ENCODE measurements around the gene PPARD. TPM values are rescaled to one million over a fixed set of nuclear protein-coding genes. Genes with fewer than 3 reads are reported as not detected.

Gene PPARD
- total and polyA plus RNA-seq, 7 experiments from 2014 or later, result 7.3 to 47.1 (median 30.0) TPM

DNA sequence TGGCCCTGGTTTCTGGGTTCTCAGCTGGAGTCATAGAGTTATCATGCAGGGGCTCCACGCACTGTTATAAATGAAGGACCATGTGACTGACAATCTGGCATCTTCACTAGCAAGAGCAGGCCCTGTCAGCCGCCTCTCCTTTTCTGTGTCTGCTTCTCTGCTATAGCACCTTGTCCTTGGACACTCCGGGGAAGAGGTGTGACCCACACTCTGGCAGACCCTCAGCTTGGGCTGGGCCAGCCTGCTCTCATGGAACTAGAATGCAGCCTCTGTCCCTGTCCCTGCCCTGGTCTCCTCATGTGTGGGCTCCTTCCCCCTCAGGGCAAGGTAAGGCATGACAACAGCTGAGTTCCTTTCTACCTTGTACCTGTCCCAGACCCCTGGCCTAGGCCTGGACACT lies 98.8 kb downstream of the PPARD start:
- CTCF ChIA-PET, result no interaction called here
- Histone ChIP-seq H3K4me1 (ENCODE audit: control insufficient read depth in 2 of 2, insufficient read depth in 2 of 2, low read length in 2 of 2) (no peaks in the 10 kb centered on the region), H3K9me3 (ENCODE audit: control insufficient read depth in 2 of 3, low read length in 3 of 3) (no peaks in the 10 kb centered on the region), H3K4me3 (ENCODE audit: low read length) (no peak overlapping the region), H3K36me3 (ENCODE audit: control insufficient read depth in 2 of 3, insufficient read depth in 3 of 3, low read length in 3 of 3) (no peaks in the 10 kb centered on the region), H3K27ac (ENCODE audit: low read depth, low read length) (no peak overlapping the region), H3K27me3 (ENCODE audit: control insufficient read depth in 2 of 2, insufficient read depth in 2 of 2, low read length in 2 of 2) (no peaks in the 10 kb centered on the region)
- no peaks in the 10 kb centered on the region for H3K27me3 Mint-ChIP-seq
- no peaks in the 10 kb centered on the region for H3K9me3 Mint-ChIP-seq
- peaks cover 0 to 12% (median 5%) of the 10 kb centered on the region in 7 donors for H3K4me1 Mint-ChIP-seq
- DNase-seq (no peak), ATAC-seq (no peak)
- no peaks in the 10 kb centered on the region for H3K36me3 Mint-ChIP-seq
- intact Hi-C loops (cut with micrococcal nuclease), result loop anchor here in 1 of 2 donors (10.0 kb wide), 1 partner anchor 46 kb away; no protein-coding TSS in a partner anchor
- no peak overlapping the region for H3K4me3 Mint-ChIP-seq
- POLR2A ChIA-PET, result interaction anchor here (0.6 to 1.0 kb wide), 3 partner anchors 97 to 1241 kb away, joined by 3 to 5 read pairs (median 3); no protein-coding TSS in a partner anchor
- H3K27ac Mint-ChIP-seq, result no peak overlapping the region

GRCh38 chr6:35441642-35442041 lies 99.3 kb downstream of the PPARD start:
- Histone ChIP-seq H3K27ac (ENCODE audit: low read depth, low read length) (no peak overlapping the region), H3K9me3 (ENCODE audit: control insufficient read depth in 2 of 3, low read length in 3 of 3) (no peaks in the 10 kb centered on the region), H3K27me3 (ENCODE audit: control insufficient read depth in 2 of 2, insufficient read depth in 2 of 2, low read length in 2 of 2) (no peaks in the 10 kb centered on the region), H3K4me1 (ENCODE audit: control insufficient read depth in 2 of 2, insufficient read depth in 2 of 2, low read length in 2 of 2) (no peaks in the 10 kb centered on the region), H3K36me3 (ENCODE audit: control insufficient read depth in 2 of 3, insufficient read depth in 3 of 3, low read length in 3 of 3) (no peaks in the 10 kb centered on the region), H3K4me3 (ENCODE audit: low read length) (no peak overlapping the region)
- Mint-ChIP-seq H3K27me3 (no peaks in the 10 kb centered on the region), H3K4me1 (peaks cover 0 to 15% (median 5%) of the 10 kb centered on the region in 7 donors), H3K9me3 (no peaks in the 10 kb centered on the region), H3K27ac (no peak overlapping the region), H3K4me3 (no peak overlapping the region), H3K36me3 (no peaks in the 10 kb centered on the region)
- POLR2A ChIA-PET, result interaction anchor here (0.6 to 1.0 kb wide), 3 partner anchors 98 to 1241 kb away, joined by 3 to 5 read pairs (median 3); no protein-coding TSS in a partner anchor
- DNase-seq (no peak), ATAC-seq (no peak)
- intact Hi-C loops (cut with micrococcal nuclease), result loop anchor here in 1 of 2 donors (10.0 kb wide), 1 partner anchor 47 kb away; no protein-coding TSS in a partner anchor
- CTCF ChIA-PET, result no interaction called here

DNA sequence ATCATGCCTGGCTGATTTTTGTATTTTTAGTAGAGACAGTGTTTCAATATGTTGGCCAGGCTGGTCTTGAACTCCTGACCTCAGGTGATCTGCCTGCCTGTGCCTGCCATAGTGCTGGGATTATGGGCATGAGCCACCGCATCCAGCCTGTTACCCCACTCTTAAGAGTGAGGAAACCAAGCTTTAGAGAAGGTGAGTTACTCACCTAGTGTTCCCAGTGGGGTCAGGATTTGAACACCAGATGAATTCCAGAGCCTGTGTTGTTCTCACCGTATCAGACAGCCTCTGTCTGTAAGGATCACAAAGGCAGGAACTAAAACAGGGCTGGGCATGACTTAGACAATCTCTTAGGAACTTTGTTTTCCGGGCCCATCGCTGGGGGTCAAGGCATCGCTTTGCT lies 100.3 kb downstream of the PPARD start:
- Histone ChIP-seq H3K9me3 (ENCODE audit: control insufficient read depth in 2 of 3, low read length in 3 of 3) (no peaks in the 10 kb centered on the region), H3K36me3 (ENCODE audit: control insufficient read depth in 2 of 3, insufficient read depth in 3 of 3, low read length in 3 of 3) (no peaks in the 10 kb centered on the region), H3K27me3 (ENCODE audit: control insufficient read depth in 2 of 2, insufficient read depth in 2 of 2, low read length in 2 of 2) (no peaks in the 10 kb centered on the region), H3K27ac (ENCODE audit: low read depth, low read length) (no peak overlapping the region), H3K4me1 (ENCODE audit: control insufficient read depth in 2 of 2, insufficient read depth in 2 of 2, low read length in 2 of 2) (no peaks in the 10 kb centered on the region), H3K4me3 (ENCODE audit: low read length) (no peak overlapping the region)
- H3K4me3 Mint-ChIP-seq, result no peak overlapping the region
- CTCF ChIA-PET, result no interaction called here
- H3K27me3 Mint-ChIP-seq, result no peaks in the 10 kb centered on the region
- peaks cover 0 to 19% (median 5%) of the 10 kb centered on the region in 7 donors for H3K4me1 Mint-ChIP-seq
- DNase-seq (no peak), ATAC-seq (no peak)
- H3K9me3 Mint-ChIP-seq, result no peaks in the 10 kb centered on the region
- no peak overlapping the region for H3K27ac Mint-ChIP-seq
- no peaks in the 10 kb centered on the region for H3K36me3 Mint-ChIP-seq
- POLR2A ChIA-PET, result no interaction called here
- intact Hi-C loops (cut with micrococcal nuclease), result loop anchor here in 1 of 2 donors (10.0 kb wide), 1 partner anchor 48 kb away; no protein-coding TSS in a partner anchor

DNA sequence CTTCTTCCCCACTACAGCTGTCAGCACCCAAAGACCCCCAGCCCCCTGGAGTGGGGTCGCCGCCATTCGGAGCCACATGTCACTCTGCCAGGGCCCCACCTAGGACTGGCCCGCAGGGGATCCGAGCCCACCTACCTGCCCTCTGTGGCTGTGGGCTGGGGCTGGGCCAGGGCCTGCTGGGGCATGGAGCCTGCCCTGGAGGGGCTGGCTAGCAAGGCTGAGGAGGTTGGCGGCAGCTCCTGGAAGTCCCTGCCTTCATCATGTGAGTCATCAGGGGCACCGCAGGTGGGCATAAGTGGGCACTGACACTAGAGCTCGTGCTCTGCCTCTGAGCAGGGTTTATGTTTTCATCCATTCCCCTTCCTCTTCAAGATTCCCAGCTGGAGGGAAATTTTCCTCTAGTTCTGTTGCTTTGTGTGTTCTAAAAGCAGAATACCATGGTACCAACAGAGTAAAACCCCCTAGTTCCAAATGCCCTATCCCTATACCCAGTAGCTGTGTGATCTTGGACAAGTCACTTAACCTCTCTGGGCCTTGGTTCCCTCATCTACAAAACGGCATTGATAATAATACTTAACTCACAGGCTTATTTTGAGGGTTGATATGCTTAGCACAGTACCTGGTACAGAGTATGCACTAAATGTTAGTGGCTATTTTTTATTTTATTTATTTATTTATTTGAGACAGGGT lies 101.1 kb downstream of the PPARD start:
- ChIA-PET CTCF (no interaction called here), POLR2A (interaction anchor here (0.9 kb wide), 1 partner anchor 101 kb away, joined by 3 read pairs; the partner anchor contains the start of gene PPARD)
- Histone ChIP-seq H3K36me3 (ENCODE audit: control insufficient read depth in 2 of 3, insufficient read depth in 3 of 3, low read length in 3 of 3) (no peaks in the 10 kb centered on the region), H3K27ac (ENCODE audit: low read depth, low read length) (no peak overlapping the region), H3K4me1 (ENCODE audit: control insufficient read depth in 2 of 2, insufficient read depth in 2 of 2, low read length in 2 of 2) (no peaks in the 10 kb centered on the region), H3K27me3 (ENCODE audit: control insufficient read depth in 2 of 2, insufficient read depth in 2 of 2, low read length in 2 of 2) (no peaks in the 10 kb centered on the region), H3K4me3 (ENCODE audit: low read length) (no peak overlapping the region), H3K9me3 (ENCODE audit: control insufficient read depth in 2 of 3, low read length in 3 of 3) (no peaks in the 10 kb centered on the region)
- Mint-ChIP-seq H3K27ac (no peak overlapping the region), H3K36me3 (no peaks in the 10 kb centered on the region), H3K4me3 (no peak overlapping the region), H3K4me1 (peaks cover 0 to 22% (median 8%) of the 10 kb centered on the region in 7 donors), H3K9me3 (no peaks in the 10 kb centered on the region), H3K27me3 (no peaks in the 10 kb centered on the region)
- intact Hi-C loops (cut with micrococcal nuclease), result loop anchor here in 1 of 2 donors (10.0 kb wide), 1 partner anchor 49 kb away; no protein-coding TSS in a partner anchor
- ATAC-seq (no peak), DNase-seq (no peak)

GRCh38 chr6:35445691-35446090 lies 103.3 kb downstream of the PPARD start:
- CTCF ChIA-PET, result interaction anchor here (0.7 to 7.4 kb wide), 3 partner anchors 27 to 150 kb away, joined by 4 to 99 read pairs (median 4); partner anchors contain the start of gene PPARD
- Histone ChIP-seq H3K36me3 (ENCODE audit: control insufficient read depth in 2 of 3, insufficient read depth in 3 of 3, low read length in 3 of 3) (no peaks in the 10 kb centered on the region), H3K4me1 (ENCODE audit: control insufficient read depth in 2 of 2, insufficient read depth in 2 of 2, low read length in 2 of 2) (no peaks in the 10 kb centered on the region), H3K9me3 (ENCODE audit: control insufficient read depth in 2 of 3, low read length in 3 of 3) (no peaks in the 10 kb centered on the region), H3K27ac (ENCODE audit: low read depth, low read length) (no peak overlapping the region), H3K4me3 (ENCODE audit: low read length) (no peak overlapping the region), H3K27me3 (ENCODE audit: control insufficient read depth in 2 of 2, insufficient read depth in 2 of 2, low read length in 2 of 2) (no peaks in the 10 kb centered on the region)
- H3K4me3 Mint-ChIP-seq, result peak overlapping the region in 1 of 10 donors; percentile 50
- H3K36me3 Mint-ChIP-seq, result no peaks in the 10 kb centered on the region
- H3K27ac Mint-ChIP-seq, result peak overlapping the region in 3 of 9 donors; percentile 66 to 79 (median 67)
- H3K9me3 Mint-ChIP-seq, result no peaks in the 10 kb centered on the region
- no peak for ATAC-seq
- H3K27me3 Mint-ChIP-seq, result peaks cover 0 to 6% (median 0%) of the 10 kb centered on the region in 5 donors
- intact Hi-C loops (cut with micrococcal nuclease), result loop anchor here in 1 of 2 donors (10.0 kb wide), 1 partner anchor 51 kb away; no protein-coding TSS in a partner anchor
- peak in 1 of 9 donors; percentile 19 for DNase-seq
- POLR2A ChIA-PET, result no interaction called here
- peaks cover 0 to 33% (median 16%) of the 10 kb centered on the region in 7 donors for H3K4me1 Mint-ChIP-seq

DNA sequence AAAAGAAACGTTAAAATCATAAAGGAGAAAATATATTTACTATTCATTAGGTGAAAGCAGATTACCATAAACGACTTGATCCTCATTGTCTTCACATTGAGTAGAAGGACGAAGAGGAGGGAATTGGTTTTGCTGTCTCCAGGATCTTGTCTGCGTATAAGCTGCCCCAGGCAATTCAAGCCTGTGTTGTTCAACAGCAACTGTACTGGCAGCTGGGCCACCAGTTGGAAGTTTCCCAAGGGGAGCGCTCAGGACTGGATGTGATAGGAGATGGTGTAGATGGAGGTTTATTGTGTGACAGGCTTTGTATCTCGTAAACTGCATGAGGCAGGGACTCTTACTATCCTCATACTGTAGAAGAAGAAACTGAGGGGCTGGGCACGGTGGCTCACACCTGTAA lies 105.8 kb downstream of the PPARD start:
- Histone ChIP-seq H3K9me3 (ENCODE audit: control insufficient read depth in 2 of 3, low read length in 3 of 3) (no peaks in the 10 kb centered on the region), H3K4me1 (ENCODE audit: control insufficient read depth in 2 of 2, insufficient read depth in 2 of 2, low read length in 2 of 2) (peaks cover 5 to 6% of the 10 kb centered on the region in 2 donors), H3K36me3 (ENCODE audit: control insufficient read depth in 2 of 3, insufficient read depth in 3 of 3, low read length in 3 of 3) (no peaks in the 10 kb centered on the region), H3K27ac (ENCODE audit: low read depth, low read length) (no peak overlapping the region), H3K27me3 (ENCODE audit: control insufficient read depth in 2 of 2, insufficient read depth in 2 of 2, low read length in 2 of 2) (no peaks in the 10 kb centered on the region), H3K4me3 (ENCODE audit: low read length) (no peak overlapping the region)
- DNase-seq, result no peak
- Mint-ChIP-seq H3K27me3 (peaks cover 0 to 14% (median 0%) of the 10 kb centered on the region in 5 donors), H3K36me3 (no peaks in the 10 kb centered on the region), H3K27ac (peak overlapping the region in 1 of 9 donors; percentile 76), H3K9me3 (no peaks in the 10 kb centered on the region), H3K4me3 (no peak overlapping the region), H3K4me1 (peaks cover 5 to 50% (median 33%) of the 10 kb centered on the region in 7 donors)
- ATAC-seq, result no peak
- intact Hi-C loops (cut with micrococcal nuclease), result loop anchor here in 1 of 2 donors (10.0 kb wide), 1 partner anchor 53 kb away; no protein-coding TSS in a partner anchor
- CTCF ChIA-PET, result interaction anchor here (0.5 to 8.3 kb wide), 18 partner anchors 19 to 330 kb away, joined by 3 to 99 read pairs (median 7); partner anchors contain the start of genes DEF6, PPARD and RPL10A
- POLR2A ChIA-PET, result interaction anchor here (0.7 to 2.5 kb wide), 5 partner anchors 106 to 150 kb away, joined by 3 to 8 read pairs (median 4); partner anchors contain the start of genes DEF6 and PPARD
